Measurements from ENCODE around the gene GLUD2. TPM values are rescaled to one million over a fixed set of nuclear protein-coding genes. Genes with fewer than 3 reads are reported as not detected.

GLUD2 gene
- total and polyA plus RNA-seq, 10 of the 15 experiments (the other 5 are each of a cell fraction or from before 2014, with no cell fraction given), result 0.05 to 1.5 (median 0.10) TPM; not detected in 1

DNA sequence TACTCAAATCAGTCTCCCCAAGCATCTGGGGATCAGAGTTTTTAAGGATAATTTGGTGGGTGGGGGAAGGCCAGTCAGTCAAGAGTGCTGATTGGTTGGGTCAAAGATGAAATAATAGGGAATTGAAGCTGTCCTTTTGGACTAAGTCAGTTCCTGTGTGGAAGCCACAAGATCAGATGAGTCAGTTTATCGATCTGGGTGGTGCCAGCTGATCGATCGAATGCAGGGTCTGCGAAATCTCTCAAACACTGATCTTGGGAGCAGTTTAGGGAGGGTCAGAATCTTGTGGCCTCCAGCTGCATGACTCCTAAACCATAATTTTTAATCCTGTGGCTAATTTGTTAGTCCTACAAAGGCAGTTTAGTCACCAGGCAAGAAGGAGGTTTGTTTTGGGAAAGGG is 17.3 kb upstream of the GLUD2 start (continued):
- TF ChIP-seq BRCA1 (IDR thresholded peaks at IDR 0.05; ENCODE audit: low read depth, low read length), result no peak
- no peak for TF ChIP-seq ZBTB11 (CRISPR knock-in tag; IDR thresholded peaks at IDR 0.05)
- TF ChIP-seq SUZ12 (IDR thresholded peaks at IDR 0.05; ENCODE audit: unreplicated experiment), result no peak
- no peak for TF ChIP-seq STAT3 (IDR thresholded peaks at IDR 0.05; ENCODE audit: low read depth, low read length)
- TF ChIP-seq NFXL1 (IDR thresholded peaks at IDR 0.05; ENCODE audit: borderline replicate concordance), result no peak
- no peak for TF ChIP-seq WRNIP1 (IDR thresholded peaks at IDR 0.05; ENCODE audit: borderline replicate concordance, low read depth, low read length)
- TF ChIP-seq BCL3 (IDR thresholded peaks at IDR 0.05; ENCODE audit: borderline replicate concordance, insufficient read depth, low read depth, low read length, poor library complexity, severe bottlenecking), result no peak
- TF ChIP-seq RB1 (IDR thresholded peaks at IDR 0.05; ENCODE audit: borderline replicate concordance), result no peak

GRCh38 chrX:121032531-121032930 is 14.9 kb upstream of the GLUD2 start:
- intact Hi-C loops (cut with micrococcal nuclease; ENCODE audit: unreplicated experiment) (no loop called here), in situ Hi-C loops (cut with MboI) (no loop called here)
- ATAC-seq, result no peak
- POLR2A ChIA-PET, result no interaction called here
- RAD21 ChIA-PET (ENCODE audit: unreplicated experiment), result no interaction called here
- no peak overlapping the region for H2AFZ ChIP-seq (ENCODE audit: control insufficient read depth, low read depth, low read length)
- BruUV-seq (replicated peaks), result no TSS peak
- WGBS (ENCODE audit: insufficient coverage, insufficient replicate concordance, low lambda C conversion rate, missing lambda C conversion rate), result 10% methylated on average over 2 of the region's 2 CpGs
- no peak overlapping the region for H3K4me2 ChIP-seq (ENCODE audit: control insufficient read depth, insufficient read depth)
- H3K79me2 ChIP-seq (ENCODE audit: control insufficient read depth, insufficient read depth, low read length), result no peaks in the 10 kb centered on the region
- H3K27me3 ChIP-seq (replicated peaks in 1 of 2; ENCODE audit: control insufficient read depth in 2 of 2, insufficient read depth in 2 of 2, low read length in 1 of 2), result no peaks in the 10 kb centered on the region
- no peak overlapping the region for H3K27ac ChIP-seq (ENCODE audit: control insufficient read depth, insufficient read depth)
- no peaks in the 10 kb centered on the region for H3K4me1 ChIP-seq (ENCODE audit: control insufficient read depth, insufficient read depth, low read length)
- no peak for DNase-seq (ENCODE audit: low read depth, low spot score)
- SMC1A ChIA-PET (ENCODE audit: uncharacterized antibody, unreplicated experiment), result no interaction called here
- no peaks in the 10 kb centered on the region for H3K9me3 ChIP-seq (replicated peaks; ENCODE audit: control insufficient read depth, insufficient read depth, low read length)
- H3K36me3 ChIP-seq (ENCODE audit: control insufficient read depth in 2 of 2, insufficient read depth in 2 of 2, low read length in 1 of 2), result no peaks in the 10 kb centered on the region
- H4K20me1 ChIP-seq (ENCODE audit: control insufficient read depth, insufficient read depth), result no peaks in the 10 kb centered on the region
- CTCF ChIA-PET, result no interaction called here
- no peak overlapping the region for H3K4me3 ChIP-seq
- FAIRE-seq, result no peak
- H3K9ac ChIP-seq (ENCODE audit: control insufficient read depth, insufficient read depth, low read length), result no peak overlapping the region
- TF ChIP-seq SMARCA5 (IDR thresholded peaks at IDR 0.05) (no peak), RELB (IDR thresholded peaks at IDR 0.05; ENCODE audit: low read depth) (no peak), SMAD1 (IDR thresholded peaks at IDR 0.05; ENCODE audit: low read depth, partially characterized antibody) (no peak), ZNF384 (IDR thresholded peaks at IDR 0.05; ENCODE audit: borderline replicate concordance, low read depth, low read length) (no peak), RCOR1 (conservative IDR thresholded peaks at IDR 0.05; ENCODE audit: low read depth, low read length) (no peak), ATF2 (IDR thresholded peaks at IDR 0.05; ENCODE audit: low read length) (no peak)
